ENCODE results near the gene PODNL1.

Gene PODNL1

DNA sequence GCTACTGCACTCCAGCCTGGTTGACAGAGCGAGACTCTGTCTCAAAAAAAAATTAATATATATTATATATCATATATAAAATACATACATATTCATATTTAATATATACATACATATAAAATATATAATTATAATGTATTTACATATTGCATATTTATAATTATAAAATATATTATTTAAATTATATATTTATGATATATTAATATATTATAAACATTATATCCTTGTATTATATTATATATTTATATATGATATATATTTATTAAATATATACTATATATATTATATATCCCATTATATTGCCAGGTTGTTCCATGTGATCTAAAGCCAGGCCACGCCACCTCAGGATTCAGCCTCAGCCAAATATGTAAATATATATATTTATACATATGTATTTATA, 42.0 kb downstream of the PODNL1 start:
- no peak for DNase-seq (ENCODE audit: low read depth in 2 of 2, low spot score in 1 of 2)

DNA sequence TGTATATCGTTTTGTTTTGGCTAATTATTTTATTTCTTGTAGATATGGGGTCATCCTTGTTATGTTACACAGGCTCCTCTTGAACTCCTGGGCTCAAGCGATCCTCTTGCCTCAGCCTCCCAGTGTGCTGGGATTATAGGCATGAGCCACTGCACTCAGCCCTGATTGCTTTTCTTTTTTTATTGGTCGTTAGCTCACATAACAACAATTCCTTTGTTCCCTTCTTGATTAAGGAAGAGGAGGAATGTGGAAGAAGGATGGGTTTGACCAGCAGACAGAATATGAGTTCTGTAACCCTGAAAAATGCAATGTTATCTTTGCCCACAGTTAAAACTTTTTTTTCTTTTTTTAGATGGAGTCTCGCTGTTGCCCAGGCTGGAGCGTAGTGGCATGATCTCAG, 43.7 kb downstream of the PODNL1 start:
- no peak for DNase-seq (ENCODE audit: low read depth in 2 of 2, low spot score in 1 of 2)

DNA sequence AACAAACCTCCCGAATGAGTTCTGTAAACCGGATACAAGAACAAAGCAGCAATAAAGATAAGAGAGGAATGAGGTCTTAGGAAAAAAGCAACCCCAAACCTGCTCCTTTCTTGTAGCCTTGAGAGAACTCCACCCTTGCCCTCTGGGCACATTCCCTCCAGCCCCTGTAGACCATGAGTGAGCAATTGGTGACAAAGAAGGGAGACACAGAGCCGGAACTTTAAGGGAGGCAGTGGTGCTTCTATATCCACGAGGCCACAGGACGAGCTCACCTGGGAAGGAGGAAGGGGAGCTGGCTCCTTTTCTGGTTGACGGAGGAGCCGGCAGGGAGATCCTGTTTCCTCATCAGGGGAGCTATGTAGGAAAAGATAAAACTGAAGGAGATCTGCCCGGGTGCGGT, 45.3 kb downstream of the PODNL1 start:
- DNase-seq (ENCODE audit: low read depth in 2 of 2, low spot score in 1 of 2), result no peak

DNA sequence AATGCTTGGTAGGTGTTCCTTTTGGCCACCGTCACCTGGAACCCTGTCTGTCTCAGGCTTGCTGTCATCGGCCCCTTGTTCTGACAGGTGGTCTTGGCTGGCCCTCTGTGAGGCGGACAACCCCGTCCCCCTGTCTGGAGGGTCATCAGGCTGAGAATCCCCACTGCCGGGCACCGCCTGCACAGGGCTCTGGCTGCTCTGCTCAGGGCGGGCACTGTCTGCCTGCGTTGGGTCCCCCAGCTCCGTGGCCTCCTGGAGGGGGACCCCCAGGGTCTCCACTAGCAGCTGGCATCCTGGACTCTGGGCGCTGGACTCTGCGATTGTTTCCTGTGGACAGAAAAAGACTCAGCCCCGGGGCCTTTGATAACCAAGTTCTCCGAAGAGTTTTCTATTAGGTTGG, 48.1 kb downstream of the PODNL1 start:
- no peak for DNase-seq (ENCODE audit: low read depth in 2 of 2, low spot score in 1 of 2)

DNA sequence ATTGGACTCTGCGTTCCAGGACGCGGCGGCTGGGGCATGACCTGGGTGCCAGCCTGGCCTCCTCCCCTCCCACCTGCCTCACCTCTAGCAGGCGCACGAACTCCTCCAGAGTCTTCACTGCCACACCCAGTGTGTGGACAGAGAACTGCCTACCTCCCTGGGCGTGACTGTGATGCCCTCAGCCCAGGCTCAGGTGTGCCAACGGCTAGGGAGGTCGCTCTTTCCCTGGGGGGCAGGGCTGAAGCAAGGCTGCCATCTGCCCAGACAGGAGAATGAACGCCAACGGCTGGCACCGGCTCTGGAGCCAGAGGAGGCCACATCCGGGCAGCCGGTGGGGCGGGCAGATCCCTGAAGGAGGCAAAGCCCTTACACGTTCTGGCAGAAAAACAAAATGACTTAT, 49.9 kb downstream of the PODNL1 start:
- DNase-seq (ENCODE audit: low read depth in 2 of 2, low spot score in 1 of 2), result no peak

DNA sequence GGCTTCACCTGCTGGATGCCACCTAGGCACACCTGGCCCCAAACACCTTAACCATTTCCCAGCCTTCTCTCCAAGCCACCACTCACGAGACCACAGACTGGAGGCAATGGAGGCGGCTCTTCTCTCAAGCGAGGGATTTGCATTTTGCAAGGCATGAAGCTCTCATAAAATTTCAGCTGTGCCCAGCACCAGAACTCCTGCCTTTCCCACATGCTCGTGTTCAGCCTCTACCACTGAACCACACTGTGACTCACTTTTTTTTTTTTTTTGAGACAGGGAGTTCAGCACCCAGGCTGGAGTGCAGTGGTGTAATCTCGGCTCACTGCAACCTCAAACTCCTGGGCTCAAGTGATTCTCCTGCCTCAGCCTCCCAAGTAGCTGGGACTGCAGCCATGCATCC, 50.7 kb downstream of the PODNL1 start:
- DNase-seq (ENCODE audit: low read depth in 2 of 2, low spot score in 1 of 2), result no peak

DNA sequence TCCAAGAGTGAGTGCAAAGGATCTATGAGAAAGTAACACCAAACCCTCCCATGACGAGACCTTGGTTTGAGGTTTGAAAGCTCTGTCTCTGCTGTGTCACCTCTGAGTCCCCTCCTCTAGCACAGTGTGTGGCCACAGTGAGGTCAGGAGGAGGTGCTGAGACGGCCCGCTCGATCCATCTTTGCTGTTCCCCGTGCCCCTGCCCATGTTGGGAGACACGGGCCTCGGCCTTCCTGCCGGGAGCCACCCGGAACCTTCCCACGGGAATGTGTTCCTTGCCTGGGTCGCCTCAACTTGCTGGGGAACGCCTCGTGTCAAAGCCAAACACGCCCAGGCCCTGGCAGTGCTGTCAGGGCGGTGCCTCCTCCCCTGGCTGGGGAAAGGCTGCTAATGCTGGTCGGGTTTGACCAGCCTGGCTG, 51.2 kb downstream of the PODNL1 start:
- DNase-seq (ENCODE audit: low read depth in 2 of 2, low spot score in 1 of 2), result peak in 1 of 2 donors; percentile 36

DNA sequence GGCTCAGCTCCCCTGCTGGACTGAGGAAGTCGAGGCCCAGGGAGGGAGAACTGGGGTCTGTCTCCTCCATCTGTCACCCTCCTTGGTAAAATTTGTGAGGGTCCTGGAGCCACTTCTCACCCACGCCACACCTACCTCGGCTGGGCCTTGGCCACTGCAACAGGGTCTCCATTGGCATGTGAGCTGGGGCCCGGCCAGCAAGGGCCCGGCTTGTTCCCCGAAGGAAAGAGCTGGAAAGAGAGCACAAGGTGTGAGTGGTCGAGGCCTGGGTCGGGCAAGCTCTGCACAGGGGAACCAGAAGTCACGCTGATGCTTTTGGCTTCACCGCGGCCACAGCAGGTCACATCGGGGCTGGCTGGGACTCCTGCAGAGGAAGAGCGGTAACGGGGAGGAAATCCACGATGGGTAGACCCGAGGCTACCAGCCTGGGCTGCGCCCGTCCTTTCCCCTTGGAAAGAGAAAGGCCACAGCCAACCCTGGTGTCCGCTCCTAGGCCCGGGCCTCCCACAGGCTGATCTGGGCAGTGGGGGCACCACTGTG, 52.3 kb downstream of the PODNL1 start:
- no peak for DNase-seq (ENCODE audit: low read depth in 2 of 2, low spot score in 1 of 2)

DNA sequence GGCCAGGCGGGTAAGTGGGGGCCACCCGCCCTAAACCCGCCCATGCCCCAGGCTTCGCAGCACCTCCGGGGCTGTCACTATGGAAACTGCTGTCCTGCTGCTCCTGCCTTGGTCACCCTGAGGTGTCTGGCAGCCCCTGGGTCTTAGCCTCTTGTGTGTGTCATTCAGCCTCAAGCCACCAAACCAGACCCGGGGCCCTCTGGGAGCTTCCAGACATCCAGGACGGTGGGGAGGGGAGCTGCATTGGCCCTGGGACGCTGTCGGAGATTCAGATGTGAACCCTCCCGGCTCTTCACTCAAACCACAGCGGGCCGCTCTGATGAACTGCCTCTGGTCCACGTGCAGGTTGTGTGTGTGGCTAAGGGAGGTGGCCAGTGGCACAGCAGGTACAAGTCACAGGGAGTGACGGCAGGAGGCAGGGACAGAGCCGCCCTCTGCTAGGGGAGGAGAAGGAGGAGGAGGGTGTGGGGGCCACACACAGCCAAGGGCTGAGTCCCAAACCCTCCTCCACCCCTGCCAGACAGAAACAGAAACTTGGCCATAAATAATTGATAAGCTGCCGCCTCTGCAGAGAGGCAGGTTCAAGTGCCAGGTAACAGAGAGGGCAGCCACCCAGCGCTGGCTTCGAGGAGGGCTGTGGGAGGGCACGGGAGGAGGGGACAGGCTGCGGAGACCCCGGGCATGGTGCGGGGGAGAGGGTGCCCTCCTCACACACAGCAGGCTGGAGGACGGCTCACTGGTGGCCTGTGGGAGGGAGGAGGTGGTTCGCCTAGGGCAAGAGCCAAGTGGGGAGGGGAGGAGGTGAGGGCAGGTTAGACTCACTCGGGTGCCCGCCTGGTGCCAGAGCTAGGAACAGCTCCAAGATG, 53.3 kb downstream of the PODNL1 start:
- no peak for DNase-seq (ENCODE audit: low read depth in 2 of 2, low spot score in 1 of 2)

DNA sequence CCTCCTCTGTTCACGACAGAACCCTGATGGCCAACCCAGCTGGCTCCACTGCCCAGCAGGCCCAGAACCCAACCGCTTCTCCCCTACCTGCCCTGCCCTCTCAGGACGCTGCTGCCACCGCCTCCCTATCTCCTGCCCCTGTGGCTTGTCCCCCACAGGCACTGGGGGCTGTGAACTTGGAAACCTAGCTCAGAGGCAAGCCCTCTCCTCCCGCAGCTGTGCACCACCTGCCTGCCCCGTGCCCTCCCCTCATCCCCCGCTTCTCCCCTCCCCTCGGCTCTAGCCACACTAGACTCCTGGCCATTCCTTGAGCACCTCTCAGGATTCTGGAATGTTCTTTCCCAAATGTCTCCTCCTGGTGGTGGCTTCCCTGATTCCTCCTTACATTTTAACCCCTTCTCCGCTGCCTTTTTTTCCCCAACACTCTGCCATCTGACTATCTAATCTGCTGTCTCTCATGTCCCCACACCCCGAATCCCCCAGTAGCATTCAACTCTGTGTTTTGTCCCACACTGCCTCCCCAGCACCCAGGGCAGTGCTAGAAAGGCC, 54.6 kb downstream of the PODNL1 start:
- DNase-seq (ENCODE audit: low read depth in 2 of 2, low spot score in 1 of 2), result no peak

DNA sequence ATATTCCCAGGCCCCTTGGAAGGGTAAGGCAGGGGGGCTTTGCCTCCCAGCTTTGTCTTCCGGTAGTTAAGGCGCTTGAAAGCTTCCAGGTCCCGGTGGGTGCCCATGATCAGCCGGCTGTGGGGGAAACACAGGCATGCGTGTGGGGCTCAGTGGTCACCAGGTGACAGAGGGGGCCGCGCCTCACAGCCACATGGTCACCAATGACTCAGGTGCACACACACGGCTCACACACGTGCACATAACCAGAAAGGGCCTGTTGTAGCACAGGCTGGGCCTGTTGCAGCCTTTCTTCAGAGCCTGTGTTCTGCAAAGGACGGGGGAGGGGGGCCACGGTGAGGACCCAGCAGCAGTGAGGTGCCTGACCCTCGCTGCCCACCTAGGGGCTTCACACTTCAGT, 55.4 kb downstream of the PODNL1 start:
- no peak for DNase-seq (ENCODE audit: low read depth in 2 of 2, low spot score in 1 of 2)

DNA sequence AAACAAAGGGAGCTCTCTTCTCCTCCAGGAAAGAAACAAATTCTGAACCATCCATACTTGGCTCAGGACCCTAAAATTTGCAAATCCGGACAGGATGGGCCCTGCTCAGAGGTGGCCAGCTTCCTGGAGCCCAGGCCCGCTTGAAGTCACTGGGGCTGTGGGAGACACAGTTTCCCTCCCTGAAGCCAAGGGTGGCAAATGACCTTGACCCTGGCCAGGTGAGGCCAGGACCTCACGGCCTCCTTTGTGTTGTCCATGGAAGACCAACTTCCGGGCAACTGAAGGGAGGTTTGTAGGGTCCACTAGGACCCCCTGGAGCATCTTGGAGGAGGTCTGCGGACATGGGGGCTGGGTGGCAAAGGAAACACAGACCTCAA, 55.8 kb downstream of the PODNL1 start:
- no peak for DNase-seq (ENCODE audit: low read depth in 2 of 2, low spot score in 1 of 2)

DNA sequence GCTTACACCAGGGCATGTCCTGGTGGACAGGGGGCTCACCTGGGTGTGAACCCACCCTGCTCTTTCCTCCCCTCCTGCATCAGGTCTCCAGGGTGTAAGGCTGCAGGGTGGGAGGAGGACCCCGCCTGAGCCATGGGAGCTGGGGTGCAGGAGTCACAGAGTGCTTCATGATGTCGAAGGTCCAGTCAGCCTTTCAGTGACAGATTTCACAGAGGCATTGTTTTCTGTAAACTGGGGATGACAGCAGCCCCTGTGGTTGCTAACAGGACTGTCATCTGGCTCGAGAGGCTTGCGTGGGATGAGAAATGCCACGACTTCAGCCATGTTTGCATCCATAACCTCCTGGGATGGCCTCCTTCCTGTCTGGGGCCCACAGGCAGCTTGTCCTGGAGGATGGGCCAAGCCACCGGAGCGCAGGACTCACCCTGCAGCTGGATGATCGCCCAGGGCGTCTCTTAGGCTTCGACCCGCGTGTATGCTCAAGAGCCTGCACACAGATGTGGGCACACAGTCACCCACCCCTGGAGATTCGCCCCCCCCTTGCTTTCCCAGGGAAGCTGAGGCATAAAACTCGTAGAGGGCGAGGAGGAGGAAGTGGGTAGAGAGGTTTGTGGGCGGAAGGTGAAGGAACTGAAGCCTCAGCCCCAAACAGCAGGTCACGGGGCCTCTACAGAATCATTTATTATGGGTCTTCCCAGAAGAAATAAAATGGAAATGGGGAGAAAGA, 56.4 kb downstream of the PODNL1 start:
- no peak for DNase-seq (ENCODE audit: low read depth in 2 of 2, low spot score in 1 of 2)

DNA sequence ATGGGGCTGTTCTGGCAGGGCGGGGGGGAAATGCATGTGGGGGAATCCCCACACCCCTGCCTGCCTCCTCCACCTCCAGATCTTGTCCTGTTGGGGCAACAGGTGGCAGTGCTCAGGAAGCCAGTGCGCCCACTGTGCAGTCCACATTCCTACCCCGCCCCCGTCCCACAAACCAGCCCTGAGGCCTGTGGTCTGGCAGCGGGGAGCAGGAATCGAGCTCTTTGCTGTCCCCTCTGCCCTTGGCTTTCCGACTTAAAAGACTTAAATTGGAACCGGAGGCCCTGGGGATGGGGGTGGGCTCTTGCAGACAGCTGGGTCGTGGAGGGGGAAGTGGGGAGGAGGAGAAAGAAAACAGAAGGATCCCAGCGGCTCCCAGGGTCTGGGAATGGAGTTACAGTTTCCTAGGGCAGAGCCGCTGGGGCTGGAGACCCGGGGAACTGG, 56.9 kb downstream of the PODNL1 start:
- DNase-seq (ENCODE audit: low read depth in 2 of 2, low spot score in 1 of 2), result no peak
